ENCODE data around the gene TTLL1. TPM values are rescaled to one million over a fixed set of nuclear protein-coding genes. Genes with fewer than 3 reads are reported as not detected.
A peak's percentile ranks its signal among the peaks of the same experiment; 100 is the strongest.

TTLL1 gene
- total RNA-seq, 1 experiment from 2014 or later = 5.5 TPM

DNA sequence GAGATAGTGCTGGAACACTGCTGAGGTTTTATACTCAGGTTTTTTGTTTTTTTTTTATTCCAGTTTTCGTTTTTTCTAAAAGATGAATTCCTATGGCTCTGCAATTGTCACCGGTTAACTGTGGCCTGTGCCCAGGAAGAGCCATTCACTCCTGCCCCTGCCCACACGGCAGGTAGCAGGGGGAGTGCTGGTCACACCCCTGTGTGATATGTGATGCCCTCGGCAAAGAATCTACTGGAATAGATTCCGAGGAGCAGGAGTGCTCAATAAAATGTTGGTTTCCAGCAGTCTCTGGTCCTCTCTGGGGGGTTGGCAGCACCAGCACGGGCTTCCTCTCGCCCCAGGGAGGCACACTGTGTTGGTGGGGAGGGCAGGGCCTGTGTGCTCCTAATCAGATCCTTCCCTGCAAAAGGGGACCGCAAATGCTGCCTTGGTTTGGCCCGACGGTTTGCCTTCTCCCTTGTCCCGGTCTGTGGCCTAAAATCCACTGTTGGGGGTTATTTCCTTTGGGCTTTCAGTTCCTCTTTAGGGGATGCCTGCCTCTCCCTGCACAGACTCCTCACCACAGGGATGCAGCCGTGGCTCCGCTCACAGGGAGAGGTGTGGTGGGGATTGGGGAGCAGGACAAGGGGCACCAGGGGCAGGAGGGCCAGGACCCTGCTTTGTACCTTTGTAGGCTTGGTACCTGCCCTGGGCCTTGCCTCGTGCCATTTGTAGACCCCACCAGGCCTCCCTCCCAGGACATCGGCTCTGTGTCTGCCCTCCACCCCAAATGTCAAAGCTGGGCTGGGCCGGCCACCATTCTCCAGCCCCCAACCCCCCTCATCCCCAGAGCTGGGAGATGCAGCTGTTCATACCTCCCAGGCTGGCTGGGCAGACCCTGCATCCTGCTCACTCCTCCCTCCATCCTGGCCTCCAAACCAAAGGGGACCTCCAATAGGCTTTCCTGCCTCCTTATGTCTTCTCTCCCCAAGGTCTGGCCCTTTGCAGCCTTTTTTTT lies 40.5 kb upstream of the TTLL1 start:
- H3K4me3 Mint-ChIP-seq = no peak overlapping the region
- H3K27me3 Mint-ChIP-seq (ENCODE audit: low read depth) = no peaks in the 10 kb centered on the region
- H3K27ac Mint-ChIP-seq = no peak overlapping the region
- peaks cover 10% of the 10 kb centered on the region for H3K36me3 Mint-ChIP-seq
- ChIA-PET POLR2A (no interaction called here), CTCF (interaction anchor here (0.9 to 1.0 kb wide), 3 partner anchors 69 to 508 kb away, joined by 3 to 5 read pairs (median 4); no protein-coding TSS in a partner anchor)
- no peak for ATAC-seq
- H3K4me1 Mint-ChIP-seq = peaks cover 9% of the 10 kb centered on the region
- DNase-seq (ENCODE audit: low spot score) = no peak
- no peak for TF ChIP-seq NFATC4 (CRISPR knock-in tag; IDR thresholded peaks at IDR 0.05)
- TF ChIP-seq, protein P1, sequence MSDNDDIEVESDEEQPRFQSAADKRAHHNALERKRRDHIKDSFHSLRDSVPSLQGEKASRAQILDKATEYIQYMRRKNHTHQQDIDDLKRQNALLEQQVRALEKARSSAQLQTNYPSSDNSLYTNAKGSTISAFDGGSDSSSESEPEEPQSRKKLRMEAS (CRISPR knock-in tag; IDR thresholded peaks at IDR 0.05) = no peak
- no peak for TF ChIP-seq JAZF1 (CRISPR knock-in tag; IDR thresholded peaks at IDR 0.05)
- TF ChIP-seq, protein P2, sequence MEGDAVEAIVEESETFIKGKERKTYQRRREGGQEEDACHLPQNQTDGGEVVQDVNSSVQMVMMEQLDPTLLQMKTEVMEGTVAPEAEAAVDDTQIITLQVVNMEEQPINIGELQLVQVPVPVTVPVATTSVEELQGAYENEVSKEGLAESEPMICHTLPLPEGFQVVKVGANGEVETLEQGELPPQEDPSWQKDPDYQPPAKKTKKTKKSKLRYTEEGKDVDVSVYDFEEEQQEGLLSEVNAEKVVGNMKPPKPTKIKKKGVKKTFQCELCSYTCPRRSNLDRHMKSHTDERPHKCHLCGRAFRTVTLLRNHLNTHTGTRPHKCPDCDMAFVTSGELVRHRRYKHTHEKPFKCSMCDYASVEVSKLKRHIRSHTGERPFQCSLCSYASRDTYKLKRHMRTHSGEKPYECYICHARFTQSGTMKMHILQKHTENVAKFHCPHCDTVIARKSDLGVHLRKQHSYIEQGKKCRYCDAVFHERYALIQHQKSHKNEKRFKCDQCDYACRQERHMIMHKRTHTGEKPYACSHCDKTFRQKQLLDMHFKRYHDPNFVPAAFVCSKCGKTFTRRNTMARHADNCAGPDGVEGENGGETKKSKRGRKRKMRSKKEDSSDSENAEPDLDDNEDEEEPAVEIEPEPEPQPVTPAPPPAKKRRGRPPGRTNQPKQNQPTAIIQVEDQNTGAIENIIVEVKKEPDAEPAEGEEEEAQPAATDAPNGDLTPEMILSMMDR (IDR thresholded peaks at IDR 0.05) = no peak
- no peaks in the 10 kb centered on the region for H3K9me3 Mint-ChIP-seq

DNA sequence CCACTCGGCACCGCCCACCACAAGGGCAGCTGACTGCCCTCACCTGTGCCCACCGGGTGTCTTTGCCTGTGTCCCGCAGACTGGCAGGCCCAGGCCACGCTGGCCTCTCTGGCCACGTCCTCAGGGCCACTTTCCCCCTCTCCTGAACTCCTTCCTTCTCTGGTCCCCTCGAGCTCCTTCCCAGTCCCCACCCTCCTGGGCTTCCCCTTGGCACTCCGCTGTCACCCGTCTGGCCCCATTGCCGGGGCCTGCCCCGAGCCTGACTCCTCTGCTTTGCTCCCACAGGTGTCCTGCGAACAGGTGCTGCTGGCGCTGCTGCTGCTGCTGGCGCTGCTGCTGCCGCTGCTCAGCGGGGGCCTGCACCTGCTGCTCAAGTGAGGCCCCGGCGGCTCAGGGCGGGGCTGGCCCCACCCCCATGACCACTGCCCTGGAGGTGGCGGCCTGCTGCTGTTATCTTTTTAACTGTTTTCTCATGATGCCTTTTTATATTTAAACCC lies 39.8 kb upstream of the TTLL1 start:
- Mint-ChIP-seq H3K36me3 (peaks cover 5% of the 10 kb centered on the region), H3K4me3 (no peak overlapping the region), H3K27ac (no peak overlapping the region), H3K4me1 (peaks cover 9% of the 10 kb centered on the region), H3K27me3 (ENCODE audit: low read depth) (no peaks in the 10 kb centered on the region), H3K9me3 (no peaks in the 10 kb centered on the region)
- ChIA-PET POLR2A (no interaction called here), CTCF (no interaction called here)
- DNase-seq (ENCODE audit: low spot score) (peak; percentile 33), ATAC-seq (peak; percentile 28; the same call in 1 of the 2 replicates)
- TF ChIP-seq ZNF423 (CRISPR knock-in tag; IDR thresholded peaks at IDR 0.05) = peak; percentile 81
- TF ChIP-seq, protein P3, sequence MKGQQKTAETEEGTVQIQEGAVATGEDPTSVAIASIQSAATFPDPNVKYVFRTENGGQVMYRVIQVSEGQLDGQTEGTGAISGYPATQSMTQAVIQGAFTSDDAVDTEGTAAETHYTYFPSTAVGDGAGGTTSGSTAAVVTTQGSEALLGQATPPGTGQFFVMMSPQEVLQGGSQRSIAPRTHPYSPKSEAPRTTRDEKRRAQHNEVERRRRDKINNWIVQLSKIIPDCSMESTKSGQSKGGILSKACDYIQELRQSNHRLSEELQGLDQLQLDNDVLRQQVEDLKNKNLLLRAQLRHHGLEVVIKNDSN (CRISPR knock-in tag; IDR thresholded peaks at IDR 0.05) = no peak

DNA sequence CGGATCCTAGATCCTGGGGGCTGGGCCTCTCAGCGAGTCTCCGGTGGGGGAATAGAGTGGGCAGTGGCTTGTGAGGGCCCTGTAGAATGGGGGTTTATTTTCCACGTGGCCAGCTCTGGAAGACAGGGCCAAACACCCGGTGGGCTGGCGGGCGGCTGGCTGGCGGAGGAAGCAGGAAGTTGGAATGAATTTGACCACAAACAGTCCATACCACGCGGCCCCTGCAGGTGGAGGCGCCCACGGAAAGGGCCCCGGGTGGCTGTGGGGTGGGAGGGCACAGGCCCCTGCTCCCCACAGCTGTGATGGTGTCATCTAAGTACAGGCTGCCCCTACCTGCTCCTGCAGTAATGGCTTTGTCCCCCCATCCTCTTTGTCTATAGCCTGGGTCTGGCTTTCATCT lies 38.9 kb upstream of the TTLL1 start:
- H3K9me3 Mint-ChIP-seq = no peaks in the 10 kb centered on the region
- ChIA-PET CTCF (interaction anchor here (0.9 kb wide), 1 partner anchor 261 kb away, joined by 3 read pairs; no protein-coding TSS in a partner anchor), POLR2A (no interaction called here)
- no peaks in the 10 kb centered on the region for H3K27me3 Mint-ChIP-seq (ENCODE audit: low read depth)
- H3K36me3 Mint-ChIP-seq = peaks cover under 1% of the 10 kb centered on the region; the same call in 1 of the 2 replicates
- H3K27ac Mint-ChIP-seq = no peak overlapping the region
- DNase-seq (ENCODE audit: low spot score) (no peak), ATAC-seq (no peak)
- H3K4me3 Mint-ChIP-seq = no peak overlapping the region
- peaks cover 9% of the 10 kb centered on the region for H3K4me1 Mint-ChIP-seq
- TF ChIP-seq, protein P4, sequence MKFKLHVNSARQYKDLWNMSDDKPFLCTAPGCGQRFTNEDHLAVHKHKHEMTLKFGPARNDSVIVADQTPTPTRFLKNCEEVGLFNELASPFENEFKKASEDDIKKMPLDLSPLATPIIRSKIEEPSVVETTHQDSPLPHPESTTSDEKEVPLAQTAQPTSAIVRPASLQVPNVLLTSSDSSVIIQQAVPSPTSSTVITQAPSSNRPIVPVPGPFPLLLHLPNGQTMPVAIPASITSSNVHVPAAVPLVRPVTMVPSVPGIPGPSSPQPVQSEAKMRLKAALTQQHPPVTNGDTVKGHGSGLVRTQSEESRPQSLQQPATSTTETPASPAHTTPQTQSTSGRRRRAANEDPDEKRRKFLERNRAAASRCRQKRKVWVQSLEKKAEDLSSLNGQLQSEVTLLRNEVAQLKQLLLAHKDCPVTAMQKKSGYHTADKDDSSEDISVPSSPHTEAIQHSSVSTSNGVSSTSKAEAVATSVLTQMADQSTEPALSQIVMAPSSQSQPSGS (CRISPR knock-in tag; IDR thresholded peaks at IDR 0.05; ENCODE audit: borderline replicate concordance, low read depth) = no peak
- TF ChIP-seq, protein P5, sequence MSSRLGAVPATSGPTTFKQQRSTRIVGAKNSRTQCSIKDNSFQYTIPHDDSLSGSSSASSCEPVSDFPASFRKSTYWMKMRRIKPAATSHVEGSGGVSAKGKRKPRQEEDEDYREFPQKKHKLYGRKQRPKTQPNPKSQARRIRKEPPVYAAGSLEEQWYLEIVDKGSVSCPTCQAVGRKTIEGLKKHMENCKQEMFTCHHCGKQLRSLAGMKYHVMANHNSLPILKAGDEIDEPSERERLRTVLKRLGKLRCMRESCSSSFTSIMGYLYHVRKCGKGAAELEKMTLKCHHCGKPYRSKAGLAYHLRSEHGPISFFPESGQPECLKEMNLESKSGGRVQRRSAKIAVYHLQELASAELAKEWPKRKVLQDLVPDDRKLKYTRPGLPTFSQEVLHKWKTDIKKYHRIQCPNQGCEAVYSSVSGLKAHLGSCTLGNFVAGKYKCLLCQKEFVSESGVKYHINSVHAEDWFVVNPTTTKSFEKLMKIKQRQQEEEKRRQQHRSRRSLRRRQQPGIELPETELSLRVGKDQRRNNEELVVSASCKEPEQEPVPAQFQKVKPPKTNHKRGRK (CRISPR knock-in tag; IDR thresholded peaks at IDR 0.05; ENCODE audit: borderline replicate concordance) = no peak
- TF ChIP-seq, protein P6, sequence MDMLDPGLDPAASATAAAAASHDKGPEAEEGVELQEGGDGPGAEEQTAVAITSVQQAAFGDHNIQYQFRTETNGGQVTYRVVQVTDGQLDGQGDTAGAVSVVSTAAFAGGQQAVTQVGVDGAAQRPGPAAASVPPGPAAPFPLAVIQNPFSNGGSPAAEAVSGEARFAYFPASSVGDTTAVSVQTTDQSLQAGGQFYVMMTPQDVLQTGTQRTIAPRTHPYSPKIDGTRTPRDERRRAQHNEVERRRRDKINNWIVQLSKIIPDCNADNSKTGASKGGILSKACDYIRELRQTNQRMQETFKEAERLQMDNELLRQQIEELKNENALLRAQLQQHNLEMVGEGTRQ (CRISPR knock-in tag; IDR thresholded peaks at IDR 0.05) = no peak
- TF ChIP-seq GABPB1 (CRISPR knock-in tag; IDR thresholded peaks at IDR 0.05) = no peak
- TF ChIP-seq, protein P7, sequence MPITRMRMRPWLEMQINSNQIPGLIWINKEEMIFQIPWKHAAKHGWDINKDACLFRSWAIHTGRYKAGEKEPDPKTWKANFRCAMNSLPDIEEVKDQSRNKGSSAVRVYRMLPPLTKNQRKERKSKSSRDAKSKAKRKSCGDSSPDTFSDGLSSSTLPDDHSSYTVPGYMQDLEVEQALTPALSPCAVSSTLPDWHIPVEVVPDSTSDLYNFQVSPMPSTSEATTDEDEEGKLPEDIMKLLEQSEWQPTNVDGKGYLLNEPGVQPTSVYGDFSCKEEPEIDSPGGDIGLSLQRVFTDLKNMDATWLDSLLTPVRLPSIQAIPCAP (CRISPR knock-in tag; IDR thresholded peaks at IDR 0.05) = no peak
- TF ChIP-seq ATF1 (CRISPR knock-in tag; IDR thresholded peaks at IDR 0.05) = no peak
- TF ChIP-seq PRRX2 (CRISPR knock-in tag; IDR thresholded peaks at IDR 0.05) = no peak
- TF ChIP-seq OVOL2 (CRISPR knock-in tag; IDR thresholded peaks at IDR 0.05; ENCODE audit: borderline replicate concordance) = no peak
- TF ChIP-seq, protein P8, sequence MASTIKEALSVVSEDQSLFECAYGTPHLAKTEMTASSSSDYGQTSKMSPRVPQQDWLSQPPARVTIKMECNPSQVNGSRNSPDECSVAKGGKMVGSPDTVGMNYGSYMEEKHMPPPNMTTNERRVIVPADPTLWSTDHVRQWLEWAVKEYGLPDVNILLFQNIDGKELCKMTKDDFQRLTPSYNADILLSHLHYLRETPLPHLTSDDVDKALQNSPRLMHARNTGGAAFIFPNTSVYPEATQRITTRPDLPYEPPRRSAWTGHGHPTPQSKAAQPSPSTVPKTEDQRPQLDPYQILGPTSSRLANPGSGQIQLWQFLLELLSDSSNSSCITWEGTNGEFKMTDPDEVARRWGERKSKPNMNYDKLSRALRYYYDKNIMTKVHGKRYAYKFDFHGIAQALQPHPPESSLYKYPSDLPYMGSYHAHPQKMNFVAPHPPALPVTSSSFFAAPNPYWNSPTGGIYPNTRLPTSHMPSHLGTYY (CRISPR knock-in tag; IDR thresholded peaks at IDR 0.05) = no peak
- no peak for TF ChIP-seq HMGA2 (CRISPR knock-in tag; IDR thresholded peaks at IDR 0.05)
- no peak for TF ChIP-seq NFE2L1 (CRISPR knock-in tag; IDR thresholded peaks at IDR 0.05)
- TF ChIP-seq, protein P9, sequence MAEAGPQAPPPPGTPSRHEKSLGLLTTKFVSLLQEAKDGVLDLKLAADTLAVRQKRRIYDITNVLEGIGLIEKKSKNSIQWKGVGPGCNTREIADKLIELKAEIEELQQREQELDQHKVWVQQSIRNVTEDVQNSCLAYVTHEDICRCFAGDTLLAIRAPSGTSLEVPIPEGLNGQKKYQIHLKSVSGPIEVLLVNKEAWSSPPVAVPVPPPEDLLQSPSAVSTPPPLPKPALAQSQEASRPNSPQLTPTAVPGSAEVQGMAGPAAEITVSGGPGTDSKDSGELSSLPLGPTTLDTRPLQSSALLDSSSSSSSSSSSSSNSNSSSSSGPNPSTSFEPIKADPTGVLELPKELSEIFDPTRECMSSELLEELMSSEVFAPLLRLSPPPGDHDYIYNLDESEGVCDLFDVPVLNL (CRISPR knock-in tag; IDR thresholded peaks at IDR 0.05; ENCODE audit: borderline replicate concordance, low read depth) = no peak
